Hematopoietic multipotent progenitor cell (in vitro differentiated cells): ENCODE measurements around the gene NOXA1. TPM values are rescaled to one million over a fixed set of nuclear protein-coding genes. Genes with fewer than 3 reads are reported as not detected.

Experiments used
- DNase-seq, 3 donors: peaks; one replicate each; pipeline ENCODE4 v3.0.0-alpha.2; 2011 to 2015; ENCODE audit warnings: low read depth in 2 of 3, low spot score in 2 of 3
- total RNA-seq: library from RNA; depleted of rRNA; stranded (reverse); fragments of >200 nt; gene quantifications from one replicate; pipeline ENCODE4 v1.2.3, GENCODE V29; 2012

NOXA1 gene
- total RNA-seq, 1 donor, result 4.6 TPM

GRCh38 chr9:137478962-137479861 is 56.0 kb downstream of the NOXA1 start:
- no peak for DNase-seq

- no peak for DNase-seq
Observed at GRCh38 chr9:137479892-137480685, 56.9 kb downstream of the NOXA1 start.

DNA sequence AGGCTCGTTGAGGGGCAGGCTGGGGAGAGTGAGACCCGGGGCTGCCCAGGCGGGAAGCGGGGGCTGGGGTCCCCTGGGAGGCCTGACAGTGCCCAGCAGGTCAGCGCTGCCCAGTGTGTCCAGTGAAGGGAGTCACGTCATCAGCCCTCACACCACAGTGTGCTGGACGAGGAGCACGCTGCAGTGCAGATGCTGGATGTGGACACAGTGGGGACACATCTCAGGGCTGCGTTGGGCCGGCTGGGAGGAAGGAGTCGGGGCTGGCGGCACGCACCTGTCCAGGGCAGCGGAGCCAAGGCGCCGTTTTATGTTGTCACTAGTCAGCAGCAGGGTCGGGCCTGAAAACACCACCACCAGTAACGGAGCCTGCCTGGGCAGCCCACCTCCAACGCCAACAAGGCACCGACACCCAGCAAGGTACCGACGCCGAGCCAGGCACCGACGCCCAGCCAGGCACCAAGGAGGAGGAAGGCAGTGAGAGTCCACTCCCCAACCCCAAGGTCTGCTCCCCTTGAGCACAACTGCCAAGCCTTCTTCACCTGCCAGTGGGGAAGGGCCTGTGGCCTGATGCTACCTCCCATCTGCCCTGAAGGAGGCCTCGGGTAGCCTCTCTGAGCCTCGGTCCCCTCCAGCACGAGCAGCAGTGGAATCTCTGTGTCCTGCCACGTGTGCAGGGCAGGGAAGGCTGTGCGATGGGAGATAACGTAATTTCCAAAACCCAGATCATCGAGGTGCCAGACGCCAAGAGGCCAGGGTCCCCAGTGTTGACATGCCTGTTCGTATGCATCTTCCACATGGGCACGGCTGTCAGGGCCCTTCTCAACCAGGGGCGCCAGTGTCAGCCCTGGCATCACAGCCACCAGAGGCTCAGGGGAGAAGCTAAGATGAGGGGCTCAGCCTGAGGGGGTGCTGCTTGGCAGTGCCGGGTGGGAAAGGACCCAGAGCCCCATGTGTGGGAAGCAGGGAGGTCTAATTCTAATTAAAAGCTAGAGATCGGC is 57.8 kb downstream of the NOXA1 start:
- no peak for DNase-seq

- DNase-seq, result no peak
Observed at GRCh38 chr9:137482094-137482781, 59.0 kb downstream of the NOXA1 start.

Other genes with a start within 250 kb of the NOXA1 start
- gene ANAPC2, start 234.8 kb upstream of the NOXA1 start, total RNA-seq, result 59.8 TPM
- gene SSNA1, start 234.7 kb upstream of the NOXA1 start, total RNA-seq, result 78.4 TPM
- gene TPRN, start 222.7 kb upstream of the NOXA1 start, total RNA-seq, result 3.0 TPM
- gene TMEM203, start 217.7 kb upstream of the NOXA1 start, total RNA-seq, result 35.5 TPM
- 10.2 TPM for gene NDOR1, start 217.7 kb upstream of the NOXA1 start, total RNA-seq
- gene RNF208, start 201.2 kb upstream of the NOXA1 start, total RNA-seq, result 1.3 TPM
- 0.27 TPM for gene CYSRT1, start 198.2 kb upstream of the NOXA1 start, total RNA-seq
- not detected for gene RNF224, start 195.9 kb upstream of the NOXA1 start, total RNA-seq
- not detected for gene SLC34A3, start 192.5 kb upstream of the NOXA1 start, total RNA-seq
- 141 TPM for gene TUBB4B, start 182.1 kb upstream of the NOXA1 start, total RNA-seq
- gene STPG3, start 172.1 kb upstream of the NOXA1 start, total RNA-seq, result 0.54 TPM
- gene NELFB, start 168.1 kb upstream of the NOXA1 start, total RNA-seq, result 72.7 TPM
- gene TOR4A, start 145.7 kb upstream of the NOXA1 start, total RNA-seq, result 25.0 TPM
- gene NRARP, start 121.1 kb upstream of the NOXA1 start, total RNA-seq, result 5.1 TPM
- gene EXD3, start 231 bp upstream of the NOXA1 start, total RNA-seq, result 28.3 TPM
- 0.27 TPM for gene ENTPD8, start 18.0 kb downstream of the NOXA1 start, total RNA-seq
- 26.4 TPM for gene NSMF, start 35.9 kb downstream of the NOXA1 start, total RNA-seq
- gene PNPLA7, start 127.0 kb downstream of the NOXA1 start, total RNA-seq, result 11.6 TPM
- gene MRPL41, start 128.5 kb downstream of the NOXA1 start, total RNA-seq, result 18.3 TPM
- 25.0 TPM for gene DPH7, start 155.5 kb downstream of the NOXA1 start, total RNA-seq
- gene ZMYND19, start 167.1 kb downstream of the NOXA1 start, total RNA-seq, result 13.2 TPM
- gene ARRDC1, start 182.3 kb downstream of the NOXA1 start, total RNA-seq, result 92.4 TPM
- gene EHMT1, start 195.6 kb downstream of the NOXA1 start, total RNA-seq, result 119 TPM